HG03025 (cell line): ENCODE results near the gene HSF2.
A peak's percentile ranks its signal among the peaks of the same experiment; 100 is the strongest.

Source experiments
- ATAC-seq: cut with Tn5 transposase; IDR thresholded peaks from one replicate; pipeline ENCODE4 v1.9.1; 2021; ENCODE audit warnings: mild to moderate bottlenecking, moderate library complexity; ENCODE audit not compliant: unreplicated experiment, low FRiP score

Gene HSF2

DNA sequence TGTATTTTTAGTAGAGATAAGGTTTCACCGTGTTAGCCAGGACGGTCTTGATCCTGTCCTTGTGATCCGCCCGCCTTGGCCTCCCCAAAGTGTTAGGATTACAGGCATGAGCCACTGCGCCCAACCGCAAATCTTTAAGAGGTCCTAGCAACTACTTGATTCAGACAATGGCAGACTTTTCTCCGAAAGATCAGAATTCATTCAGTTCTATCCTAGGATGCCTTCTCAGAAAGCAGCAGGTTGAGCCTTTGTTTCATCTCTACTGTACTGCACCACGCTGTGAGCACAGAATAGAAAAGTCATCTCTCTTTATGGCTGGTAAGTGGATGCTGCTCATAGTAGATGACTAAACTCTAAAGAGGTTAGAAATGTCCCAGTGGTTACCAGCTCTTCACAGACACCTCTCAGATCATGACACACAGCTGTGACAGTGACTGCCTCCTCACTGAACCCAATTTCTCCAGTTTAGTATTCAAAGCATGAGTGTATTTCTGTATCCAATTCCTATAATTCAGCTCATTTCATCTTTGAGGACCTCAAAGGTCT lies 6.0 kb upstream of the HSF2 start:
- ATAC-seq, result no peak

DNA sequence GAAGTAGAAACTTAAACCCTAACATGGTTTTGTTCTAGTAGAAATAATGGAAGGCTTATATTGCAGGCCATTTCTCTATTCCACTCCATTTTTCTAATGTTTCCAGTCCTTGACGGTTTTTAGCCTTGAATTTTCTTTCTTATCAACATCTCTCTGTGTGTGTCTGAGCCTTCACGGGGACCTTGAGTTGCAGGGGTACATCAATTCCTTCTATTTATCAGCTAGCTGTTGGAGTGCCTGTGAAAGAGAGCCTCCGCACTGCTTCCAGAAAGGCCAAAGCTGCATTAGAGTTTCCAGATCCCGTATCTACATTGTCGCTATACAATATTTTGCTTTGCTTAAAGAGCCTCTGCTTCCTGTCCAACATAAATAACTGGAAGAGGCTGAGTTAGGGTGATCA lies 5.4 kb upstream of the HSF2 start:
- ATAC-seq, result no peak

DNA sequence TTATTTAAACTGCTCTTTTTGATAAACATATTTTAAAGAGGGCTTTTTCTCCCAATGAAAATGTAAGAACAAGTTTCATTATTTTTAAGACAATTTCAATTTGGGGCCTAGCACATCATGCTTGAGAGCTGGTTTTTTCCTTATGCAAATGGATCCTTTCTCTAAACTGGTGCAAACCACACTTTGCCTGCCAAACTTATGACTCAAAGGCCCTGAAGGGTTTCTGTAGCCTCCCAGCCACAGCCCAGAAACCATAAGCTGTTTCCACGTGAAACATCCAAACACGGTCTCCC lies 451 bp upstream of the HSF2 start:
- ATAC-seq, result no peak

DNA sequence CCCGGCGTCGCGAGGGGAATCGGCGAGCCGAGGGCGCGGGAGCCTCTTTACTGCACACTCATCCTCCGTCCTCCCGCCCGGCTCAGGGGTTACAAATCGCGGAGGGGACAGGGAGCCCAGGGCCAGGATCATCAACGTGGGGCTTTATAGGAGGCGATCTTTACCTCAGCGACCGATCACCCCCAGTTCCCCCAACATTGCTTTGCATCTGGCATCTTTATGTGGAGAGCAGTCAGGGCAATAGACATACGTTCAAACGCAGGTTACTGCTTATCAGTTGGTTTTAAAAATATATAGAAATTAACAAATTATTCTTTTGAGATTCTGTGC lies 634 bp downstream of the HSF2 start:
- ATAC-seq, result peak; percentile 9

DNA sequence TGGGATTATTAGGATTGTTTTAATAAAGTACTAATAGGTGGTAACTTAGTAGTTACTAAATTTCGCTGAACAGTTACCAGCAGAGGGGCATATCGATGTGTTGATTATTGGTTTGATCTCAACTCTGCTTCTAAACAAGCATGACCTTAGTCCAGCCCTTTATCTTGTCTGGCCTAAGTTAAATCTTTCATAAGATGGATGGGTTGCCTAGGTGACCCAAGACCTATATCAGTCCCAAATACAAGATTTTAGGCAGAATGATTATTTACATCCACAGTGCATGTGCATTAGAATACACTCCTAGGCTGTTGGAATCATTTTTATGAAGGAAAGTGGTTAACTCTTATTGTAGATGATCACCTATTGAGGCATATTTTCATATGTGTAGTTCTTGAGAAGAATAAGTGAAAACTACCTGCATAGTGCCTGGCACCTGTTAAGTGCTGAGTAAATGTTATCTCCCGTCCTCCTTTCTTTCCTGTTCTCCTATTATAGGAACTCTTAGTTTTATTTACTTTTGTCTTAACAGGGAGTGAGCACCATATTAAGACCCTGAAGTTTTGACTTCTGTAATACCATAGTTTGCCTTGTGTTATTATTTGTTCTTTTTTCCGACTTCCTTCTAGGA lies 1.1 kb downstream of the HSF2 start:
- ATAC-seq, result no peak

DNA sequence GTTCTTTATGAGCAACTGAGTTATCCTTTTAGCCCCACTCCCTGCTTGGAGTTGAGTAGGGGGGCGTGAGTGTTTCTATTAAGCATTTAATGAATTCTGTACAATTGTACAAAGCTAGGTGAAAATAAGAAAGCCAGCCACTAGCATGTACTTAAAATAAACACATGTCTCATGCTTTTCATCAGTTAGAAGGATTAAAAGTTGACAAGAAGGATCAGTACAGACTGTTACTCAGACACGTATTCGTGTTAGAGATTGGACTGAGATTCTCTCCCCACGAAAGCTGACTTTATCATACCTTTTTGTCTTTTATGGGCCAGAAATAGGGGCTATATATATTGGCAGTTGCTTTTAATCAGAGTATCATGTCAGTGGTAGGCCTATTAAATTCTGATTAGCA lies 1.7 kb downstream of the HSF2 start:
- ATAC-seq, result no peak

DNA sequence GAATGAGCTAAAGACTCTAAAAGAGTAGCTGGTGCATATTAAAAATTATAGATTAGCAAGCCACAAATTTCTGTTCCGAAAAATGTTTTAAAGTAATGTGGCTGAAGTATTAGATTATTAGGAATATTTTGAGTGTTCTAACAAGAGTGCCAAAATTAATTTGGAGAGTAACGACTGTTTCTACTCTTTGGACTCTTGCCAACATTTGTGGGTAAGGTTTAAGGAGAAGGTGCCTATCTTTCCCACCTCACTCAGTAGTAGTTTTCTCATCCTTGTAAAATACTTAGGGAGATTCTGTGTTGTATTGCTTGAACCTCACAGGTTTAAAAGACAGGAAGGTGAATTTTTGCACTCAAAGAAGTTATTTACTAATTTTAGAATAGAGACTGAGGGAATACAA lies 5.0 kb downstream of the HSF2 start:
- no peak for ATAC-seq

DNA sequence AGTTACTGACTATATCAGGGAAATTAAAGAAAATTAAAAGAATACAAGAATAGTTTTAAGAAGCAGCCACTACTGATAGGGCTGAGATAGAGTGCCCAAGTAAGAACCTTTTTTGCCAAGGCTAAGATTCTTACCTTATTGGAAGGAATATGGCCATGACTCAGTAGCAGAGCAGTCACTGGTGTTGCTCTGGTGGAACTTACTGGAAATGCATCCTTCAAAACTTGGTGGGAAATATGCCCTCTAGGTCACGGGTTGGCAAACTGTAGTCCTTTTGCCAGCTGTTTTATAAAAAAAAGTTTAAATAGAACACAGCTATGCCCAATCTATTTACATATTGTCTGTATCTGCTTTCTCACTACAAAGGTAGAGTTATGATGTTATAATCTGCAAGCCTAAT lies 6.0 kb downstream of the HSF2 start:
- ATAC-seq, result no peak

DNA sequence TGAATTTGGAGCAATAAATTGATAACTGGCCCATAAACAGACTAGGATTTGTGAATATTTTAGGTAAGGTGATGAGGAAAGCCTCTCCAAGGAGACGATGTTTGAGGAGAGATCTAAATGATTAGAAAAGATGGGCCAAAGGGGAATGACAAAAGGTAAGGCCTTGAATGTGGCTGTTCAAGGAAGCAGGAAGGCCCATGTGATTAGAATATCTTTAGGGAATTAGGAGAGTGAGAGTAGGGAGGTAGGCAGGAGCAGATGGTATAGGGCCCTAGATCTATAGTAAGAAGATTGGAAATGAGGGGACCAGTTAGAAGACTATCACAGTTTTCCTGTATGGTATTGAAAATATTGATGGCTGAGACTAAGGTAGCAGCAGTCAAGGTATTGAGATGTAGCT lies 6.7 kb downstream of the HSF2 start:
- ATAC-seq, result no peak

DNA sequence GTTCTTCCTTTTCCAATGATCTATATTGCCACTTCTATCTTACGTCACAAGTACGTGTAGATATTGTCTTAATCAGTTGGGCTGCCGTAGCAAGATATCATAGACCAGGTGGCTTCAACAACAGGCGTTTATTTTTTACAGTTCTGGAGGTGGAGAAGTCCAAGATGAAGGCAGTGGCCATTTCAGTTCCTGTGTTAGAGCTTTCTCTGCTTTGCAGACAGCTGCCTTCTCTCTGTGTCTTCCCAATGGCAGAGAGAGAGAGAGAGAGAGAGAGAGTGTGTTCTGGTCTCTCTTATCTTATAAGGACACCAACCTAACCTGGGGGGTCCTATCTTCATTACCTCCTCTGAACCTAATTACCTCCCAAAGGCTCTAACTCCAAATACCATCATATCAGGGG lies 8.3 kb downstream of the HSF2 start:
- no peak for ATAC-seq

DNA sequence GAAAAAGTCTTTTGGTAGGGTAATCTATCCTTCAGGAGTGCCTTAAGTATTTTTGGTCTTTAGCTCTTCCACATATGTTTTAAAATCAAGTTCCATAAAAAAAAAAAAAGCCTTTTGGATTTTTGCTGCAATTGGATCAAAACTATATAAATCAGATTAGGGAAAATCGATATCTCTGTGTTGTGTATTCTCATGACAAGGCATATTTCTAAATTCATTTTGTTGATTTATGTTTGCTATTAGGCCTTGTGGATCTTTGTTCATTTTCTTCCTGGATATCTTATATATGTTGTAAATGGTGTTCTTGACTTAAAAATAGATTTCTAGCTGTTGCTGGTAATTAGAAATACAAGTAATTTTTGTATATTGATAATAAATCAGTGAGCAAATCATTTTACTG lies 8.8 kb downstream of the HSF2 start:
- no peak for ATAC-seq

DNA sequence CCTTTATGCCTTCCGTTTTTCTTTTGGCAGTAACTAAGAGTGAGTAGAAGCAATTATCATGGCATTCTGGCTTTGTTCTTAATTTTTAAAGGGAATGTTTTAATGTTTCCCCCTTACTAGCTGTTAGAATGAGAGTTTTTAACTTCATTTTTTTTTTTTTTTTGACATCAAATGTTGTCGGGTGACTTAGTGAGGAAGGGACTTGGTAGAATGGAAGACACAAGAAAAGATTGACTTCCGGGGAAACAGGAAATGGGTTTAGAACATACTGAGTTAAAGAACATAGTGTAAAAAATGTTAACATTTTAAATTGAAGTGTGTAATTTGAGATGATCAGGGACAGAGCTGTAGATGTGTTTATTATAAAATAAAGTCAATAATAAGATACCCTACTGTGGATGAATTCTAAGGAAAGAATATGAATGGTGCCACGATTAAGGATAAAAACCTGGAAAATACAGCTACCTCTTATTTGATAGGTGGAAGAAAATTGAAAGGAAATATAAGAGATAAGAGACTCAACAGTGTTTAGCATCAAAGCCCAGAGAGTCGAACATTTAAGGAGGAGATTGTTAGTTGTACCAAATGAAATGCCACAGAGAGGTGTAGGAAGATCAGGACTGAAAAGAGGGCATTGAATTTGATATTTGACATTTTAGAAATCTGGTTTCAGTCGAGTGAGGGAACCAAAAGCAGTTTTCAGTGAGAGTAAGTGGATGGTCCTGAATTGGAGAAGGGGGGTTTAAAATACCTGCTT lies 9.4 kb downstream of the HSF2 start:
- no peak for ATAC-seq

DNA sequence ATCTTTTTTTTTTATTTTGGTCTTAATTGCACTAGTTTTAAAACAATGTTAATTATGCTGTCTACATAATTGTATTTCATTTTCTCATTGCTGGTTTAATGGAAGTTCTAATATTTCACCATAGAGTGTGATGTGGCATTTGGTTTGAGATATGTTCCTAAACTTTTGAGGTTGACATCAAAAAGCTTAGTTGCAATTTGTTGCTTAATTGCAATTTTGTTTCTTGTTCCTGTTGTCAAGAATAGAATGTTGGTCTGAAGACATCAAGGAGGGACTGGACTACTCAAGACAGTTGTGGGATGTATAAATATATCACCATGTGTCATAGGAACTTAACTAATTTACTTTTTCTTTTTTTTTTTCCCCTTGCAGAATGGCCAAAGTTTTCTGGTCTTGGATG lies 12.5 kb downstream of the HSF2 start:
- ATAC-seq, result no peak

DNA sequence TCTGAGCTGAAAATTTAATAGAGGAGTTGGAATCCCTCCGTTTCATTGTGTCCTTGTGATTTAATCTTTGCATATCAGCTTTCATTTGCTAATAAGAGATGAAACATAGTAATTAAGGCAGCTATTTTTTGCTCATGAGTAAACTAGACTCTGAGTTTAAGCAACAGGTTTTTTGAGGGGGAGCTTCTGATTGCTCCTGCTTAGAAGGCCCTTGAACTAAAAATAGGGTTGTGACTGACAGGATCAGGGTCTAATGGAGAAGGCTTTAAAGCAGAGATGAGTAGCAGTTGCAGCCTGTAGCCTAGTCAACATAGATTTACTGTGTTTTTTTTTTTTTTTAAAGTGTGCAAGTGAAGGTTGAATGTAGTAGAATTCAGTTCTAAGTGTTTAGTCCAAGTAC lies 17.4 kb downstream of the HSF2 start:
- no peak for ATAC-seq

DNA sequence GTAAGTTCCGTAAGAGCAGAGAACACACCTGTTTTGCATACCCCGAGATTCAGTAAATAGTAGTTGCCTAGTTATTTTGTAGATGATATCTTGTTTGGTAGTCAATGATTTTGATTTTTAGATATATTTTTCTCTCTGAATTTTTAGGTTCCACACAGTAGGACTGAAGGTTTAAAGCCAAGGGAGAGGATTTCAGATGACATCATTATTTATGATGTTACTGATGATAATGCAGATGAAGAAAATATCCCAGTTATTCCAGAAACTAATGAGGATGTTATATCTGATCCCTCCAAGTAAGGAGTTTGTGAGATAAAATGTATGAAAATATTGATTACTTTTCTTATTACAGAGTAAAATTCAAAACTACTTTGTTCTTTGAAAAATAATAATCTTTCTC lies 22.6 kb downstream of the HSF2 start:
- no peak for ATAC-seq

DNA sequence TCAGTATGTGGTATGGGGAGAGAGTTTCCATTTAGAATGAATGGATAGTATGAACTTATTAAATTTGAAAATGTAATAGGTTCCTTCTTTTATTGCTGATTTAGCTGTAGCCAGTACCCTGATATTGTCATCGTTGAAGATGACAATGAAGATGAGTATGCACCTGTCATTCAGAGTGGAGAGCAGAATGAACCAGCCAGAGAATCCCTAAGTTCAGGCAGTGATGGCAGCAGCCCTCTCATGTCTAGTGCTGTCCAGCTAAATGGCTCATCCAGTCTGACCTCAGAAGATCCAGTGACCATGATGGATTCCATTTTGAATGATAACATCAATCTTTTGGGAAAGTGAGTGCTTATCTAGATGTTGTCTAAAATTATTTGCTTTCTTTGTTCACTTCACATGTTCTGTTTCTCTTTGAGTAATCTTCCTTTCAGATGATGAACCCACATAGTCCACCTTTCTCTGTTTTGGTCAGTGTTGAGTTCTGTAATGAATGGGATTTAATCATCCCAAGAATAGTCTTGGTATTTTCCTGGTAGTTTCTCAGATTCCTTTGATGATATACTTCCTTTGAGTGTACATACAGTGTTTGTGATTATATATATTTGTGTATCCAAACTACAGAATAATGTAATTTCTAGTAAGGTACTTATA lies 23.3 kb downstream of the HSF2 start:
- ATAC-seq, result peak; percentile 85

DNA sequence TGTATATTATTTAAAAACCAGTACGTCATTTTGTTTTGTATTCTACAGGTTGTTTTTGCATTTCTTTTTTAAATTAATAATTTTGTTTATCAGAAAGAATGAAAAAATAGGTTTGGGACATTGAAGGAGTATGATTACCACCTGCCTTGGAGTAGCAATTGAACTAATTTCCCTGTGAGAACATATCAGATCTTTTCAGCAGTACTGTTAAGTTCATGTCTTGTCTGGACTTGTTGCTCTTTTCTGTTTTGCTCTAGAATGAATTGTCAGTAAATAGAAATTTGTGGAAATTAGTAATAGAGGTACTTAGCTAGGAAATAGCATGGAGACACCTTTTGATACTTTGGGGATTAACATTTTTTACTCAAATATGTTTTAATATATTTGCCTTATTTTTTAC lies 24.3 kb downstream of the HSF2 start:
- no peak for ATAC-seq

DNA sequence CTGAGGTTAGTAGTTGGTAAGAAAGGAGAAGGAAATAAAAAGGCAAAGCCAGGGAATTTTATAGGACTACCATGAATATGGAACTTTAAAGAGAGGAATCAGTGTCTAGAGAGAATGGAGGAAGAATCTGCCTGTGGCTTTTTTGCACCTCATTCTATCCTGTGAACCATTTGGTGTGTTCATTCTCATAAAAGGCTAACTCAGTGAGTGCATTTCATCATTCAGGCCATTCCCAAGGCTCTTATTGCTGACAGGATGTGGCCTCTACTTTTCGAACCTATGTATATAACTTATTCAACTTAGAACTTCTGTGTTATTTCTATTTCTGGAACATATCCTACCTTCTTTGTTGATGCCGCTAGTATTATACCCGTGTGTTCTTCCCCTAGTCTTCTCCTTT lies 27.1 kb downstream of the HSF2 start:
- ATAC-seq, result no peak

DNA sequence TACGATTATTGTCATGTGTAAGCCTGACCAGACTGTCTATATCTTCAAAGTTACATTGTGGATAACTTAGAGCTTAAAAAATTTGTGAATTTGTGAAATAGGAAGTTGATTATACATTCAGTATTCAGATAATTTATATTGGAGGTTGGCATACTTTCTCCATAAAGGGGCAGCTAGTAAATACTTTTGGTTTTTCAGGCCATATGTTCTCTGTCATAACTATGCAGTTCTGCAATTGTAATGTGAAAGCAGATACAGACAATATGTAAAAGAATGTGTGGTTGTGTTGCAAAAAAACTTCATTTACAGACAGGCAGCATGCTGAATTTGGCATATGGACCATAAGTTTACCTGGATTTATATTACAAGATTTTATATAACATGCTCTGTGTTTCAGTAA lies 29.3 kb downstream of the HSF2 start:
- no peak for ATAC-seq

DNA sequence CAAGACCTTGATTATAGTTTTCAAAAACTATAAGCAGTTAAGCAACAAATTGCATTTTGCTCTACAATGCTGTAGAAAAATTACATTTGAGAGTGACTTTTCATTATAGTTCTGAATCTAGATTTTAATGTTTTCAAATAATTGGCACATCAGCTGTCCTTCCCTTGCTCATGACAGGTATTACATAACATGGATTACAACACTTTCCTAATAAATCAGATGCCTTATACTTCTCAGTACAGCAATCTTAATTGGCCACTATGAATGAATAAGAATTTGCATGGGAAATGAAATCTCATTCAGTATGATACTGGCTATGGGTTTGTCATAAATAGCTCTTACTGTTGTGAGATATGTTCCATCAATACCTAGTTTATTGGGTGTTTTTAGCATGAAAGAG lies 29.9 kb downstream of the HSF2 start:
- ATAC-seq, result no peak

DNA sequence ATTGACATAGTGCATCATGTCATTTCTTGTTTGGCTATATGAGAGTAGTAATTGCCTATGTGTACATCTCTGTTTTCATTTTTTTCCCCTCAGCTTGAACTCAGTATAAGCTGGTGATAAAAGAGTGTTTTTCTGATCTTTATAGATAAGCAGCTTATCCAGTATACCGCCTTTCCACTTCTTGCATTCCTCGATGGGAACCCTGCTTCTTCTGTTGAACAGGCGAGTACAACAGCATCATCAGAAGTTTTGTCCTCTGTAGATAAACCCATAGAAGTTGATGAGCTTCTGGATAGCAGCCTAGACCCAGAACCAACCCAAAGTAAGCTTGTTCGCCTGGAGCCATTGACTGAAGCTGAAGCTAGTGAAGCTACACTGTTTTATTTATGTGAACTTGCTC lies 32.3 kb downstream of the HSF2 start:
- no peak for ATAC-seq

DNA sequence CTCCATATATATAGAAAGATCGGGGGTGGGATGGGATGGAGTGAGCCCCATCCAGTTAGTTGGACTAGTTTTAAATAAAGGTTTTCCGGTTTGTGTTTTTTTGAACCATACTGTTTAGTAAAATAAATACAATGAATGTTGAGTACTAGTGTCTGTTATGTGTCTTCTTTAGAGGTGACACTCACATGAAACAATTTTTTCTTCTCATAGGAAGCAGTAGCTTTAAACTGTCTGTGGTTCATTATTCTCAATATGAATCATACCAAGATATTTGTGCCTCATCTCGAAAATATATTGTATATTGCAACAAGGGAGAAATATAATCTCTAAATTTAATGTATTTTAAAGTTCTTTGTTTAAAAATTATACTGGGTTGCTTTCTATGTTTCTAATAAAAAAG lies 33.4 kb downstream of the HSF2 start:
- ATAC-seq, result no peak
